ENCODE data around the gene MS4A8.
"Not testable (repeated sequence)": the region's sequence is repeated elsewhere in the genome, so short reads cannot be mapped to it uniquely, and the experiment has no call there.

Gene MS4A8

DNA sequence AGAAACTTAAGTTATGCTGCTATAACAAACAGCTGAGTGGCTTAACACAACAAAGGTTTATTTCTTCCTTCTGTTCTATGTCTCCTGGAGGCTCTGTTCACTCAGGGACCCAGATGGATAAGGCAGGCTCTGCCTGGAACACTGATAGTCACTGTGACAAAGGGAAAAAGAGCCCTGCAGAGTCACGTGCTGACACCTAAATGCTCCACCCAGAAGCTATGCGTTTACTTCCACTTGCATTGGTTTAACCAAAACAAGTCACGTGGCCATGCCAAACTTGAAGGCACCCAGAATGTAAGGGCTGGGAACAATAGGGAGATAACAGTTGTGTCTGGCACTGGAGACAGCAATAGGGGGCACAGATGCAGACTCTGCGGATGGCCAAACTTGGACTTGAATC is 53.9 kb downstream of the MS4A8 start:
- TF ChIP-seq, protein P1, sequence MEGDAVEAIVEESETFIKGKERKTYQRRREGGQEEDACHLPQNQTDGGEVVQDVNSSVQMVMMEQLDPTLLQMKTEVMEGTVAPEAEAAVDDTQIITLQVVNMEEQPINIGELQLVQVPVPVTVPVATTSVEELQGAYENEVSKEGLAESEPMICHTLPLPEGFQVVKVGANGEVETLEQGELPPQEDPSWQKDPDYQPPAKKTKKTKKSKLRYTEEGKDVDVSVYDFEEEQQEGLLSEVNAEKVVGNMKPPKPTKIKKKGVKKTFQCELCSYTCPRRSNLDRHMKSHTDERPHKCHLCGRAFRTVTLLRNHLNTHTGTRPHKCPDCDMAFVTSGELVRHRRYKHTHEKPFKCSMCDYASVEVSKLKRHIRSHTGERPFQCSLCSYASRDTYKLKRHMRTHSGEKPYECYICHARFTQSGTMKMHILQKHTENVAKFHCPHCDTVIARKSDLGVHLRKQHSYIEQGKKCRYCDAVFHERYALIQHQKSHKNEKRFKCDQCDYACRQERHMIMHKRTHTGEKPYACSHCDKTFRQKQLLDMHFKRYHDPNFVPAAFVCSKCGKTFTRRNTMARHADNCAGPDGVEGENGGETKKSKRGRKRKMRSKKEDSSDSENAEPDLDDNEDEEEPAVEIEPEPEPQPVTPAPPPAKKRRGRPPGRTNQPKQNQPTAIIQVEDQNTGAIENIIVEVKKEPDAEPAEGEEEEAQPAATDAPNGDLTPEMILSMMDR (conservative IDR thresholded peaks at IDR 0.05; ENCODE audit: control insufficient read depth, insufficient read depth, low read depth, low read length): no peak
- H3K4me3 ChIP-seq (ENCODE audit: control insufficient read depth, low read depth, low read length): no peak overlapping the region
- DNase-seq (ENCODE audit: low read depth): no peak

DNA sequence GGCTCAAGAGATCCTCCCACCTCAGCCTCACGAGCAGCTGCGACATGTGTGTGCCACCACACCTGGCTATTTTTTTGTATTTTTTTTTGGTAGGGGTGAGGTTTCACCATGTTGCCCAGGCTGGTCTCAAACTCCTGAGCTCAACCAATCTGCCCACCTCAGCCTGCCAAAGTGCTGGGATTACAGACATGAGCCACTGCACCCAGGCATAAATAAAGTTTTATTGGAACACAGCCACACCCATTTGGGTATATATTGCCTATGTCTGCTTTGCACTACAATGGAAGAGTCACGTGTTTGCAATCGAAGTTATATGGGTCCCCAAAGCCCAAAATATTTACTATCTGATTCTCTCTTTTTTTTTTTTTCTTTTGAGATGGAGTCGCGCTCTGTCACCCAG is 55.5 kb downstream of the MS4A8 start:
- H3K4me3 ChIP-seq (ENCODE audit: control insufficient read depth, low read depth, low read length): no peak overlapping the region
- DNase-seq (ENCODE audit: low read depth): no peak
- TF ChIP-seq, protein P1 (conservative IDR thresholded peaks at IDR 0.05; ENCODE audit: control insufficient read depth, insufficient read depth, low read depth, low read length): no peak

DNA sequence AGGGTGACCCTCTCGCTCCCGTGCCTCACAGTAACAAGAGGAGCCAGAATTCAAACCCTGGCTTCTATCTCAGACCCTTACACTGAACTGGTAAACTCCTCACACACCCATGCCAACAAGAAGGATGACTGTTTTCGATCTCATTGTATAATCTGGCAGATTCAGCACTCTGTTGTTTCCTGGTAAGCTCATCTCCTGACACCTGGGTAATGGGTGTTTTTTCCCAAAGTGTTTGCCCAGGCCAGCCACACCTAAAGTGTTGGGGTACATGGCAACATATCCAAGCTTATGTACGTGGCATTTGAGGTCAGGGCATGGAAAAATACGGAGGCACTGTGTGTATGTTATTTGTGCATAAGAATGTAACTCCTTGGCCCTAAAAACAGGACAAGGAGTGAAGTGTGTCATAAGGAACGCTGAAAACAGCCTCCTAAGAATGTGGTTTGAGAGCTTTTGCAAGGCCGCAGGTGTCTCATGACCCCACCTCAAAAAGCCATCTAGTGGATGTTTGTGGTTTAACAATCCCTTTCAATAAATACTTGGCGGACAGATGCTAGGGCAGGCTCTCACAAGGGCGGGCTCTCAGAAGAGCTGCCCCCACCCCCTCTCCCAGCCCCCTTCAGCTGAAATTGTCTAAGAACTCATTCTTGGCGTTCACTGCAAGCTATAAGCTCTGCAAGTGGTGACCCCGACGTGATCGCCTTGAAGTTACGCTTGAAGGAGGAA is 57.1 kb downstream of the MS4A8 start, which contains the start of gene MS4A15:
Gene MS4A15, plus strand, starts transcription at position 561 of the 726 bp plus-strand sequence. CDS start 6,867 bp downstream, outside the sequence.
- H3K4me3 ChIP-seq (ENCODE audit: control insufficient read depth, low read depth, low read length): no peak within 1 kb of the TSS
- DNase-seq (ENCODE audit: low read depth): no peak
- TF ChIP-seq, protein P1 (conservative IDR thresholded peaks at IDR 0.05; ENCODE audit: control insufficient read depth, insufficient read depth, low read depth, low read length): peak; percentile 20

DNA sequence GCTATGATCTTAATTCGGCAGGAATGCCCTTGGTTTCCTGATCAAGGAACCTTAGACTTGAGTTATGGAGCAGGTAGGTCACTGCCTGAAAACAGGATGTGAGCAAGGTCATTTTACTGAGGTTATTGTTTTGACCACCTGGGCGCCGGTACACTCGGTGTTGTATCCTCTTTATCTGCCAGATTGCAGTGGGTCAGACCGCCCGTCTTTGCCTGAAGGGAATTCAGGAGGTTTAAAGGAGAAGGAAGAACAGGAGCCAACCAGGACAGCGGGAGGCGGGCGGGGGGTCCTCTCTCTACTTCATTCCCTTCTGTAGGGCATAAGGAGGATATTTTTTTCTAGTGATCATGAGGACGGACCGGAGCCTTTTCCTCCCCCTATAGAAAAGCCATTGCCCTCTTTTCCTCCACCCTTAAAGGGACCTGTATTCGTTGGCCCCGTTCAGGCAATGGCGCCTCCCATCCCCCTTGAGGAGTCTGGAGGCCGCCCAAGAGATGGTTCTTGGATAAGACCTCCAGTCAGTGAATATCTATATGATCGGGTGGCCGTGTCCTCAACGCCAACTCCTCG is 57.9 kb downstream of the MS4A8 start:
- DNase-seq (ENCODE audit: low read depth): no peak
- H3K4me3 ChIP-seq (ENCODE audit: control insufficient read depth, low read depth, low read length): no peak overlapping the region
- TF ChIP-seq, protein P1 (conservative IDR thresholded peaks at IDR 0.05; ENCODE audit: control insufficient read depth, insufficient read depth, low read depth, low read length): no peak

DNA sequence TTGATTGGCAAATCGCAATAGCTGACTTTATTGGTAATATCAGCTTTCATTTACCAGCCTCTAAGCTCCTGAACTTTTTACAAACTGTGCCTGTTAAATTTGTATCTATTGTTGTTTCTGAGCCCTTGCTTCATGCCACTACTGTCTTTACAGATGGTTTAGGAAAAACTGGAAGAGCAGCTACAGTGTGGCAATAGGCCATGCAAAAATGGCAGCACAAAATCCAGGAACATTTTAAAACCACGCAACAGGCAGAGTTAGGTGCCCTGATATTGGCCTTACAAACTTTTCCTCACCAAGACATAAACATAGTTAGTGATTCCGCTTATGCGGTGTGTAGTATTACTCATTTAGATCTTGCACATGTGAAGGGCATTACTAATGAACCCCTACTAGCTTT is 59.3 kb downstream of the MS4A8 start:
- H3K4me3 ChIP-seq (ENCODE audit: control insufficient read depth, low read depth, low read length); DNase-seq (ENCODE audit: low read depth): not testable (repeated sequence)

DNA sequence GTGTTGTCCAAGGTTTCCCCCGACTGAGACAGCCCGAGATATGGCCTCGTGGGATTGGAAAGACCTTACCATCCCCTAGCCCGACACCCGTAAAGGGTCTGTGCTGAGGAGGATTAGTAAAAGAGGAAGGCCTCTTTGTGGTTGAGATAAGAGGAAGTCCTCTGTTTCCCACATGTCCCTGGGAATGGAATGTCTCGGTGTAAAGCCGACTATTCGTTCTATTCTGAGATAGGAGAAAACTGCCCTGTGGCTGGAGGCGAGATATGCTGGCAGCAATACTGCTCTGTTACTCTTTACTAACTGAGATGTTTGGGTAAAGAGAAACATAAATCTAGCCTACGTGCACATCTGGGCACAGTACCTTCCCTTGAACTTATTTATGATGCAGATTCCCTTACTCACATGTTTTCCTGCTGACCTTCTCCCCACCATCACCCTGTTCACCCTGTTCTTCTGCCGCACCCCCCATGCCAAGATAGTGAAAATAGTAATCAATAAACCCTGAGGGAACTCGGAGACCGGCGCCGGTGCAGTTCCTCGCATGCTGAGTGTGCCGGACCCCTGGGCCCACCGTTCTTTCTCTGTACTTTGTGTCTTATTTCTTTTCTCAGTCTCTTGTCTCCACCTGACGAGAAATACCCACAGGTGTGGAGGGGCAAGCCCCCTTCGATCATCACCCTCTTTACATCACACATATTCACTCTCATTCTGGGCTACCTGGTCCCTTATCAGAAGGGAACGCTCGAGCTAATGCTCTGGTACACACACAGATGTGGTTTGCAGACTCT is 60.2 kb downstream of the MS4A8 start:
- not testable (repeated sequence) for H3K4me3 ChIP-seq (ENCODE audit: control insufficient read depth, low read depth, low read length)

DNA sequence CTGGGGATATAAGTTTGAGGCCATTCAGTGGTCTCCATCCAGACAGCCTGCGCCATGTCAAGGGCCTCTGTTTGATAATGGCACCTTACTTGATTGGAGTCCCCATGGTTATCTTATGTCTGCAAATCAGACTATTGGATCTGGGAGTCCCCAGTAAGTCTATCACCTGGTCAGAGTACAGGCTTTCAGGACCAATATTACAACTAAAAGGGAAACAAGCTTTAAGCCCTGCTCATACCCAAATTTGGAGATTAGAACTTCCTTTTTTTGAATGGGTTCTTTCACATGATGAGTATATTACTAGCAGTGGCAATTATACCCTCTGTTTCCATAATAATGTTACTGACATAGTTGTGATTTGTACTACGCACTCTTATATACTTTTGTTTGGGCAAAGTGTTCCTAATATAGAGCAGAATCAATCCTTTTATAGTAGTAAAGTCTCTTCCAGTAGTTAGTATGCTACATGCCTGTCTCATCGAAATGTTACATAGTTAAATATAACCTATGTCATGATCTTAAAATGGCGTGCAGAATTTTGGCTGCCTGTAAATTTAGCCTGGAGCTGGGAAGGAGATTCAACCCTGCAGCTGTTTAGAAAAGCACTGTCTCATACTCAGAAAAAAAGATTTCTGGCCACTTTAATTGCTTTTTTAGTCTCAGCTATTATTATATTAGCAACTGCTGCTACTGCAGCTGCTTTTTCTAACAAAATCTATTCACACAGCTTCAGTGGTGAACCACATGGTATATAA is 62.2 kb downstream of the MS4A8 start:
- no peak overlapping the region for H3K4me3 ChIP-seq (ENCODE audit: control insufficient read depth, low read depth, low read length)
- TF ChIP-seq, protein P1 (conservative IDR thresholded peaks at IDR 0.05; ENCODE audit: control insufficient read depth, insufficient read depth, low read depth, low read length): no peak
- DNase-seq (ENCODE audit: low read depth): no peak

More for the DNA sequence above, 60.2 kb downstream of the MS4A8 start:
- DNase-seq (ENCODE audit: low read depth): not testable (repeated sequence)

All from fibroblast of mammary gland (primary cell).